Caki2 (cell line): ENCODE results near the gene NELL1. TPM values are rescaled to one million over a fixed set of nuclear protein-coding genes. Genes with fewer than 3 reads are reported as not detected.
A peak's percentile ranks its signal among the peaks of the same experiment; 100 is the strongest.
"Not testable (repeated sequence)": the region's sequence is repeated elsewhere in the genome, so short reads cannot be mapped to it uniquely, and the experiment has no call there.

Experiments
- DNase-seq: peaks from one replicate; pipeline ENCODE4 v3.0.0-alpha.2; 2015; ENCODE audit warnings: low read depth
- in situ Hi-C: cut with HindIII; loops from 2 replicates; pipeline ENCODE4 v1.10.0; 2016; ENCODE audit warnings: low sequenced_read_pairs, low pct_unique_long_range_greater_than_20kb, mixed read lengths
- total RNA-seq: library from RNA; depleted of rRNA; stranded (reverse); fragments of >200 nt; shearing (Covaris generic); gene quantifications from 2 replicates; pipeline ENCODE4 v1.2.3, GENCODE V29; 2014; ENCODE audit warnings: low replicate concordance

NELL1 gene
- total RNA-seq, 1 experiment from 2014 or later = not detected

DNA sequence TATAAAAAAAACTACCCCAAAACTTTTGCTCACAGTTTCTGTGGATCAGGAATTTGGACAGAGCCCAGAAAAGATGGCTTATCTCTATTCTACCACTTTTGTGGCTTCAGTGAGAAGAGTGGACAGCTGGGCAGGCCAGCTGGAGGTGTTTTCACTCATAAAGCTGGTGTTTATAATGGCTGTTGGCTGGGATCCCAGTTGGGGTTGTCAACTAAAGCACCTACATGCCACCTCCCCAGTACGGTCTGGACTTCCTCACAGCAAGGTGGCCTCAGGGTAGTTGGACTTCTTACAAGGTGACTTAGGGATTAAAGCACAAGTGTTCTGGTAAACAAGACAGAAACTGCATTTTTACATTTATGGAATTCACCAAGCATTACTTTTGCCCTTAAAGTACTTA is 171.0 kb downstream of the NELL1 start:
- in situ Hi-C loops = no loop called here
- DNase-seq = no peak

DNA sequence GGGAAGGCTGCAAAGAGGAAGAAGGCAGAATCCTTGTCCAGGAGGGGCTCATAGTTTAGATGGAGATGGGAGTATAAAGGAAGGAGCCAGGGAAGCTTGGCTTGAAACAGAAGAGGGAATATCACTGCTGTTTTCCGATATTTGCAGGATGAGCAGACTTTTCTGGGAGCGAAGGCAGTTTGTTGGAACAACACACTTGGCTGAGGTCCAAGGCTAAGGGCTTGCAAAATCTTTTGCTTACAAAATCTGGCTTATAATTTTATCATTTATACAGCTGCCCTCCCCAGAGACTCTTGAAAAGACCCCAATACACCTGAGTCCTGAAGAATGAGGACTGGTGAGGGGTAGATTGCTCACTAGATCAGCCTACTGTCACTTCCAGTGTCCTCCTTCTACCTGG is 174.8 kb downstream of the NELL1 start:
- no peak for DNase-seq
- in situ Hi-C loops = no loop called here

DNA sequence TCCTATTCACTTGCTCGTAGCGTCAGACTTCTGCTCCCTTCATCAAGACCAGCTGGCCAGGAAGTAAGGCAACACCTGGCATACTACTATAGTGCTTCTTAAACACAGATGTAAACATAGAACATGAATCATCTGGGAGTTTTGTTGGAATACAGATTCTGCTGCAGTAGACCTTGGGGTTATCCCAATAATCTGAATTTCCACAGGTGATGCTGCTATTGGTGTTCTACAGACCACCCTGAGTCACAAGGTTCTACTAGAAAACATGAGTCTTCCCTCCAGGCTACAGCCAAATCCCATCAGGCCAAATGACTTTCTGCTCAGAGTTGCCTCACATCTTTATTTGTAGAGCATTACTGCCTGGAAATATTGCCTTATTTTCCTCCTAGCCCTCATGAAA is 175.2 kb downstream of the NELL1 start:
- in situ Hi-C loops = no loop called here
- DNase-seq = no peak

DNA sequence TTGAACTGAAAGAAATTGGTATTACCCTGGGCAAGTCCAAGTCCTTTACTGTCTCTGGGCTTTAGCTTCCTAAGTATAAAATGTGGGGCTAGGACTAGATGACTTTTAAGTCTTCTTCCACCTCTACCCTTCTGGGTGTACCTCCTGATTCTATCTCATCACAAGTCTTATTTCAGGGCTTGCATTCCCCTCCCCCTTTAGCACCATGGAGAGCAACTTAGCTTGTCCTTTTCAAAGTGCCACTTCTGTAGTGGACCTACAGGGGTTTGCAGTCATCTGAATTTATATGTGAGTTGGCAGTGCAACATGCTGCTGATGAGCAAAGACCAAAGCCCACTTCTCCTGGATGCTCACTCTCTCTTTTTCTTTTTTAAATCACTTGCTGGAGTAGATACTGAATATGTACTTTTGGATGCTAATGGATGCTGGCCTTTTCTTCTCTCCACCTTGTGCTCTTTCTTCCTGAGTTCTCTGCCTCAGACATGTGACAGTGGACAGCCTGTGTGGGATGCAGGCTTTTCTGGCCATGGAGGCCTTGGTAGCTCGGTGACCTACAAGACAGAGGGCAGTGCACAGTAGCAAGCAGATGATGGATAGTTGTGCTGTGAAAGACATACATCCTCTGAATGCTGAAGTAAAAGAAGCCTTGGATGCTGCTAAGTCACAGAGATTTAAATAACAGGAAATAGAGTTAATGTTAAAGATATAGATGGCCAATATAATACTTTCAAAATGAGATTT is 185.0 kb downstream of the NELL1 start:
- in situ Hi-C loops = no loop called here
- peak; percentile 8 for DNase-seq

DNA sequence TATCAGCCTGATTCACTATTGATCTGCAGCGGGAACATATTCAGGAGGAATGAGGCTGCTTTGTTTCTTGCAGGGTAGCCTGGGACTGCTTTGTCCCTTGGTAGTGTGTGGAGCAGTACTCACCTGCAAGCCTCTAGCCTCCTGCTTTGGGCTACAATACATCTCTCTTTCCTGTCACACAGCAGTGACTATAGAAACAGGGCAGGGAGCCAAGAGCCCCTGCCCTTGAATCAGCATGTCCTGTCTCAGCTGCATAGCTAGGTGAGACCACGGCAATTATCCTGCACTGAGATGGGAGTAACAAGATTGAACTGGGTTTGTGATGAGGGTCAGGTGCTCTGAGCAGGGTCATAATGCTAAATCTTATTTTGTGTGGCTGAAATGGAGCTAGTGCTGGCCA is 191.9 kb downstream of the NELL1 start:
- no peak for DNase-seq

DNA sequence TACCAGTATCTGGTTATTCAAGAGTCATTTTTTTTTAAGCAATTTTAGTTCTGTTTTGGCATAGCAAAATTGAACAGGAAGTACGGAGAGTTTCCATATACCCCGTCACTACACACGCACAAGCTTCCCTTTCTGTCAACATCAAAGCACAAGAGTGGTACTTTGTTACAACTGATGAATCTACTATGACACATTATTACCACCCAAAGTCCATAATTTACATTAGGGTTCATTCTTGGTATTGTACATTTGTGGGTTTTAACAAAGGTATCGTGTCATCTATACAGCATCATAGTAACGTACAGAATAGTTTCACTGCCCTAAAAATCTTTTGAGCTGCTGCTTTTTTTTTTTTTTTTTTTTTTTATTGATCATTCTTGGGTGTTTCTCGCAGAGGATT is 192.9 kb downstream of the NELL1 start:
- DNase-seq, in situ Hi-C loops: not testable (repeated sequence)

More for the DNA sequence above, 191.9 kb downstream of the NELL1 start:
- in situ Hi-C loops = no loop called here

DNA sequence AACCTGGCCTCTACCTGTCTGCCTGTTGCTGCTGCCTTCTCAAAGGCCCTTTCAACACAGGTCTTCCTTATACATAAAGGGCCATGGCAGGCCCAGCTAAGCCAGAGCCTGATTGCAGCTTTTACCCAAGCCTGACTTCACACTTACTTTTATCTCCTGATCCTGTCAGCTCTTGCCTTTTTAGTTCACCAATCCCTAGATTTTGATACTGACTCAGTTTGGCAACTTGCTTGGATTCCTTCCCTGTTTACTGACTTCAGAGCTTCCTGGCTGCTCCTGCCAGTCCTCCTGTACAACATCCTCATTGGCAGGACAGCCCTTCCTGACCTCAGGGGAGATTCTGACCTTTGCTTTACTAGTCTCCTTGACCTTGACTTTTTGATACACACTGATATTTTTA is 195.2 kb downstream of the NELL1 start:
- in situ Hi-C loops = no loop called here
- DNase-seq = no peak

DNA sequence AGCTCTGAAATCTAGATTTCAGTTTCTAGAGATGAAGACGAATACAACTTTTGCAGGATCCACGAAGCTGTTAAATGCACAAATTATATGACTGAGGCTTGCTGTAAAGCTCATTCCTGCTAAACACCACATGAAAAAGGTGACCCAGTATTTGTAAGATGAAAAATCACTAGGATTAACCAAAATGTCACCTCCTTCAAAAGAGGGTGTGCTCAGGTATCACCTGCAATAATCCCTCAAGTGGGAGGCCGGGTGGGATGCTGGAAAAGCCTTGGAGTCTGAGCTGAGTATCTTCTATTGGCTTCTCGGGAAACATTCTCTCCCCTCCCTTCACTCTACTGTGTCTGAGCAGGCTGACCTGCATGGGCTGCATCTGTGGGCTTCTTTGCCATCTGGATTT is 195.8 kb downstream of the NELL1 start:
- in situ Hi-C loops = no loop called here

DNA sequence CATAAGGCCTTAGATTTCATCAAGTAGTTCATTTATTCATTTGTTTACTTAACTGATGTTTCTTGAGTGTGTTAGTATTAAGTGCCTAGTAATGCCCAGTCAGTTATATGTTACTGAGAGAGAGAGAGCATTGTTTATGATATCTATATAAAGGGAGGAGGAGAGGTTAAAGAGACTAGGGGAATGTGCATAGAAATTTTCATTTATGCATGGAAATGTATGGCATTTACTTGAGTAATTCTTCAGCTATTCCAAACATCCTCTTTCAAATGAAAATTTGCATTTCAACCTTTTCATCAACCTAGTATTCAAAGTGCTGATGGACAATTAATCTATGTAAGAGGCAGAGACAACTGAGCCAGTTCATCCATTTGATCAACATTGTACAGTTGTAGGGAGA is 199.7 kb downstream of the NELL1 start:
- in situ Hi-C loops = no loop called here
- no peak for DNase-seq

More for the DNA sequence above, 195.8 kb downstream of the NELL1 start:
- DNase-seq = no peak

DNA sequence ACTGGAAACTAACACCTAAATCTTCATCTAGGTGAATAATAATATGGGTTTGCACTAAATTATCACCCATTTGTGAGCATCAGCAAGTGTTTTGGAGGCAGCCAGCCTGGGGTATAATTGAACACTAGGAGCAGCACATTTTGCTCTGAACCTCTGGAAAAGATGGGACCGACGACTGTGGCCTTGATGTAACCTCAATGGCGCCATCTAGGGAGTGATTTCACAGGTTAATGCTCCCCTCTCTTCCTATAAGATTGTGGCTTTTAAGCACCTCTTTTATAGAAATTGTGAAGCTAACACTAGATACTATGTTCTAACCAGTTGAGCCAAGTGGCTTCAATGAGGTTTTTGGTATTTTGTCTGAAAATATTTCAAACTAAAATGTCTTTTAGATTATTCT is 203.7 kb downstream of the NELL1 start:
- in situ Hi-C loops = no loop called here
- peak; percentile 10 for DNase-seq

DNA sequence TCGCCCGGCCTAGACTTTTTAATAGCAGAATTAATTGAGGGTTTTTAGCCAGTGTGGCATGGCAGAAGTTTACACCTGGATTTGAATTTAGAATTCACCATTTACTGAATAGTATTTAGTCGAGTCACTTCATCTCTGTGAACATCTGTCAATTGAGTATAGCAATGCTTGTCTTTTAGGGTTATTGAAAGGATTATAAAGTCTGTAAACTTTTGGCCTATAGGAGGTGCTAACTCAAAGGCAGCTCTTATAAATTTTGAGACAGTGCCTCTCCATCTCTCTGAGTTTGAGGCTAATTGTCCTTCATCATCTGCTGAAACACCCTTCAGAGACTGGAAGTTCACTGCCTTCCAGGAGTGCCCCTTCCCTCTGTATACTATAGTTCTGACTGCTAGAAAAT is 205.0 kb downstream of the NELL1 start:
- in situ Hi-C loops = no loop called here

DNA sequence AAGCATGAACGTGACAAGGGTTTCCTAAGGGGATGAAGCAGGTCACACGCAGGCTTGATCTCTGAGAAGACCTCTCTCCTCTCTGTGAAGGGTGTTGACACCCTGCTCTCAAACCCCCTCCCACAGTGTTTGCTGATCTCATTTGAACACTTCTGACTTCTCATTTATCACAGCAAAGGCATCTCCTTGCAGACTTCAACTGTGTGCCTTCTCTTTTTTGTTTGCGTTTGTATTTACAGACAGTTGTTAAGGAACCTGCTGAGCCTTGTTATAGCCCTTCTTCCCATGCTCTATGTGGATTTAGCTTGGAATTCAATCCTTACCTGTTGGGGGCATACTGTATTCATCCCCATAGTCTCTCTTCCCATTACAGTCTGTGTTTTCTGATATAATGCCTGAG is 206.5 kb downstream of the NELL1 start:
- in situ Hi-C loops = no loop called here
- DNase-seq = no peak

More for the DNA sequence above, 205.0 kb downstream of the NELL1 start:
- DNase-seq = no peak

DNA sequence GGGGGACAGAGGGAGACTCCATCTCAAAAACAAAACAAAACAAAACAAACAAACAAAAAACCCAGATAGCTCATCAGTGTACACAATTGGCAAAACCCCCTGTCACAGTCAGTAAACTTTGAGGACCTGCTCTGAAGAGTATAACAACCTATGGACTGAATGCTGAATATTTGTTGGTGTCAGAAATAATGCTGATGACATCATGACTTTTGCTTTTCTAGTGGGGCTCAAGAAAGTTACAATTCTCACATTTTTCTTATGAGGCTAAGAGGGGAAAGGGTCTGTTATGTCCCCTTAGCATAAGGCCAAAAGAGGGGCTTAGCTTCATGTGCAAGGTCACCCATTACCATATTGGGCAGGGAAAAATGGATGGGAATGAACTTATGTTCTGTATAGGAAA is 207.4 kb downstream of the NELL1 start:
- no peak for DNase-seq
- in situ Hi-C loops = no loop called here

DNA sequence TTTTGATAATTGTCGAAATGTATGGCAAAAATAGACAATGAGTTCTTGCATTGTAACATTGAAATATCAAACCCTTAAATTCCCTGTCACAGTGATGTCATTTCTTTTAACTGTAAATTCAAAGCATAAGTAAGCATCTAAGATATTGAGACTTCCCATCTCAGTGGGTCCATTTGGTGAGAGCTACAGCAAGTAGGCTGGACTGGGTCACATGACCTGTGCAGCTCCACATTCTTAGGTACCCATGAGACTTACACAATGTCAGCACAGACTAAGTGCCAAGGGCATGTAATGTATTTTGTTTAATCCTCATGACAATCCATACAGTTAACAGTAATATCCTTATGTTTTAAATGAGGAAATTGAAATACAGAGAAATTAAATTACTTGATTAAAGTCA is 210.7 kb downstream of the NELL1 start:
- in situ Hi-C loops = no loop called here
- no peak for DNase-seq

DNA sequence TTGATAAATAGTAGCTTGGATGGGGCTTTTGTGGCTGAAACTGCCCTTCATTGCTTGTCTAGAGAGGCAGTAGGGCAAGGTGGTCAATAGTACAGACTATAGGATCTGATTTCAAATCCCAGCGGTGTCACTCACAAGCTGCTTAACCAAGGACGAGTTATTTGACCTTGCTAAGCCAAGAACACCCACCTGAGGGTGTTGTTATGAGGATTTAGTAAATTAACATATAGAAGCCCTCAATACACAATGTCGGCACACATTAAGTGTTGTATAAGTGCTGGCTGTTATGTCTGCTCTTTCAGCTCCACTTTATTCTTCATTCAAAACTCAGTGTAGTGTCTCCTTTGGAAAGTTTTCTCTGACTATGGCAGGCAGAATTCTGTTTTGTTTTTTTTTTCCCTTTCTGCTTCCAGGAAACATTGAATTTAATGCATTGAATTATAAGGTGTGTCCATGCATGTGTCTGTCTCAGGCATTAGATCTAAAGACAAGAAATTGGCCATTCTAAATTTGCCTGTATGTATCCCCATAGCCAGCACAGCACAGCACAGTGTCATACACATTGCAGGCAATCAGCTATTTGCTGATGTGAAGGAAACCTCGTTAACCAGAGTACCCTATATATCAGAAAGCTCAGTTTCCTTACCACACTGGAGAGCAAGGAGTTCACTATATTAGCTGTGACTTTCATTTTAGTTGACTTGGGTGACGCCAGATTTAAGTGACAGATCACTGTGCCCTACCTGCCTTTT is 212.1 kb downstream of the NELL1 start:
- DNase-seq = no peak
- in situ Hi-C loops = no loop called here

DNA sequence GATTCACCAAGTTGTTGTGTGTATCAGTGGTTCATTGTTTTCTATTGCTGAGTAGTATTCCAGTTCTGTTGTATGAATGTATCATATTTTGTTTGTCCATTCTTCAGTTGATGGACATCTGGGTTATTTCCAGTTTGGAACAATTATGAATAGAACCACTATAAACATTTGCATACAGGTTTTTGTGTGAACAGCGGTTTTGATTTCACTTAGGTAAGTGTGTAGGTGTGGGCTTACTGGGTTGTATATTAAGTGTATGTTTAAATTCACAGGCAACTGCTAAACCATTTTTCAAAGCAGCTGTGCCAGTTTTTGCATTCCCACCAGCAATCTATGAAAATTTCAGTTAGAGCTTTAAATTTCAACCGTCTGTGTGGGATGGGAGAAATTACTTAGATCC is 217.8 kb downstream of the NELL1 start:
- DNase-seq = no peak
- in situ Hi-C loops = no loop called here

DNA sequence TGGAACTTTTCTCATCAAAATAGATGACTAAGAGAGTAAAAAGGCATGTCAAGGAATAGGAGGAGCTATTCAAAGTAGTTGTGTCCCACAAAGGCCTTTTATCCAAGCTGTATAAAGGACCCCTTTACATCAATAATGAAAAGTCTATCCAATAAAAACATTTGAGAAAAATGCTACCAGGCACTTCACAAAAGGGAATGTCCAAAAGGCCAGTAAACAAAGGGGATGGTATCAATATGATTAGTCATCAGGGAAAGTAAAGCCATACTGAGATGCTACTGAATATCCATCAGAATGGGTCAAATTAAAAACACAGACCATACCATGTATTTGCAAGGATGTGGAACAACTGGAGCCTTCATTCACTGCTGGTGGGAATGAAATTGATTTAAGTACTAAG is 224.9 kb downstream of the NELL1 start:
- no peak for DNase-seq
- in situ Hi-C loops = no loop called here

DNA sequence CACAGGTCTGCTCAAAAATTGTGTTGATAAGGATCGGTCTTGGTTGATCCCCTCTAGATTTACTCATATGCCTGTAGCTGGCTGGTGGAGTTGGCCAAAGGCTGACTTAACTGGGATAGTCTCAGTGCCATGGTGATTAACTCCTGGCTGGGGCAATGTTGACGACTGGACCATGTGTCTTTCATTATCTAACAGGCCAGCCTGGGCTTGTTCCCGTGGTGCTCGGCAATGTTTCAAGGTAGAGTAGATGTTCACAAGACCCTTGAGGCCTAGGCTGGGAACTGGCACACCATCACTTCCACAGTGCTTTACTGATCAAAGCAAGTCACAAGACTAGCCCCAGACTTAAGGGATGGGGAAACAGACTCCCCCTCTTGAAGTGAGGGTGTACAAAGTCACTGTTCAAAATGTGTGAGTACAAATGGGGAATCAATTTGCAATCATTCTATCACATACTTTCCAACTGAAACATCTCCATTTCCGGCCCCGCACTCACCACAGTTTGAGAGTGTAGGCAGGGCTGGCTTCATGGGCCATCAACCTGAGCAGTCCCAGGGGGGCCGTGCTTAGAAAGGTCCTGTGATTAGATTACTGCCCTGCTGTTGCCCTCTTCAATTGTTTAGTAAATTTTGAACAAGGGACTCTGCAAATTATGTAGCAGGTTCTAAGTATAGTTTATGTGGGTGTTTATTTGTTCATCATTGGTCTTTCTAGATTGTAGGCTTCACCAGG is 240.8 kb downstream of the NELL1 start:
- DNase-seq = no peak
- in situ Hi-C loops = no loop called here

DNA sequence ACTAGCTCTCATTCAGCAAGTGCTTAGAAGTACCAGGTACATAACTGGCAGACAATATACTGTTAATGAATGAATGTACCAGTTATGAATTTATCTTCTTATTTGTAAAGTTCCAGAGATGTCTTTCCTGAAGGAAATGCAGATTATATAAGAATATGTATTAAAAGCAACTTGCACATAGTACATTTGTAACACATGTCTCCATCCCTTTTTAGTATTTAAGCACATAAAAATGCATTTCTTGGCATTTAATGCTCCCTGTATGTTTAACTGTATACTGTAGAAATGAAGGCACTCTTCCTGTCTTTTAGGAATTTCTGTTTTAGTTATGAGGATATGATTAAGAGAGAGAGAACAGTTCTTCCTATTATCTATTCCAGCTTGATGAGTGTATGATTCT is 241.3 kb downstream of the NELL1 start:
- no peak for DNase-seq
- in situ Hi-C loops = no loop called here
